Measurements from ENCODE around the gene APBB3.

Gene APBB3

DNA sequence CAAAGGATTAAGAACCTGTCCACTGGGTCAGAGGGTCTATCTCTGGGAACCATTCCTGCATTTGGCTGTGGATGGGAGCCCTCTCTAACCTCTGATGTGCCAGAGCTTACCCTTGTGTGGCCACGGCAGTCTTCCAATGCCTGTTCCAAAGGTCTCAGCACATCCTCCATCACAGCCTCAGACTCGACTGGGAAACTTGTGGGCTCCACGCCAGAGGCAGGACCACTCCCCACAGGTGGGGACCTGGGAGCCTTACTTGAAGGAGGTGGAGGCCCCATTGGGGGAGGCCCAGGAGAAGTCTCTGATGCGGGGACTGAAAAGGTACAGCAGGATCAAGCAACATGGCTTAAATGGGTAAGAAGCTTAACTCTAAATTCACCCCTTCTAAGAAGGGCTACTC is 12.5 kb downstream of the APBB3 start:
- DNase-seq, result no peak

DNA sequence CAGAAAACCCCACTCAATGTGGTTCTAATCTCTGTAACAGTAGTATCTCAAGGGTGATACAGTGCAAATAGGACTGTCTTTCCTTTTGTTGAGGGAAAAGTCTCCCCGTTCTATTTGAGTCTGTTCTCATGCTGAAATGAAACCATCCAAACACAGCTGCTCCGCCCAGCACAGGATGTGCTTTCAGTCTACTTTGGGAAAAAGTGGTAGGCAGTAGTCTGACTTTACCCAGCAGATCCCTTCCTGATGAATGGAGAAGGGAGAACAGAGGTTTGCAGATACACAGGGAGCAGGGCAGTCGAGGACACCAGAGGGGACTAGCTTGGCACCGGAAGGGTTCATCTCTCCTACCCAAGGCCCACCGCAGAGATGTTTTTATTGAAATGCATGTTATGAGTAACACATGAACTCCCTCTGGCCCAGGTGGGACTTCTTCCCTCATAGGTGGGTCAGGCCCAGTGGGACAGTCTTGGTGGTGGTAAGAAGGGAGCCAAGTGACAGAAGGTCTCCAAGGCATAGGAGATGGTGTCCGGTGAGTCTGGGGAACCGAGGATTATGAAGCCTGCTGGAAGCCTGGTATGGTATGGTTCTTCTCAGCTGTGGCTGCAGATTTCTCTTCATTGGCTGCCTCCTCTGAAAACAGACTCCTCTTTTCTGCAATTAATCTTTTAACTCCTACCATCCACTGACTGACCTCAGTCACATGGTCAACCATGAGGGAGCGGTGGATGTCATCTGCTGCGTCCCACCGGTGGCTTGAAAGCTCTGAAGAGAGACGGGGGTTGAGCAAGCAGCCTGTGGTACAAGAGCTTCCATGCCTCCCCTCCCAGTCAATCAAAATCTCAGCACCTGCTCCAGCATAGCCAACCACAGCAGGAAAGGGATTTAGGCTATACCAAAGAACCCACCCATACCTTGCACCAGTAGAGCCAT is 14.0 kb downstream of the APBB3 start:
- DNase-seq, result no peak

DNA sequence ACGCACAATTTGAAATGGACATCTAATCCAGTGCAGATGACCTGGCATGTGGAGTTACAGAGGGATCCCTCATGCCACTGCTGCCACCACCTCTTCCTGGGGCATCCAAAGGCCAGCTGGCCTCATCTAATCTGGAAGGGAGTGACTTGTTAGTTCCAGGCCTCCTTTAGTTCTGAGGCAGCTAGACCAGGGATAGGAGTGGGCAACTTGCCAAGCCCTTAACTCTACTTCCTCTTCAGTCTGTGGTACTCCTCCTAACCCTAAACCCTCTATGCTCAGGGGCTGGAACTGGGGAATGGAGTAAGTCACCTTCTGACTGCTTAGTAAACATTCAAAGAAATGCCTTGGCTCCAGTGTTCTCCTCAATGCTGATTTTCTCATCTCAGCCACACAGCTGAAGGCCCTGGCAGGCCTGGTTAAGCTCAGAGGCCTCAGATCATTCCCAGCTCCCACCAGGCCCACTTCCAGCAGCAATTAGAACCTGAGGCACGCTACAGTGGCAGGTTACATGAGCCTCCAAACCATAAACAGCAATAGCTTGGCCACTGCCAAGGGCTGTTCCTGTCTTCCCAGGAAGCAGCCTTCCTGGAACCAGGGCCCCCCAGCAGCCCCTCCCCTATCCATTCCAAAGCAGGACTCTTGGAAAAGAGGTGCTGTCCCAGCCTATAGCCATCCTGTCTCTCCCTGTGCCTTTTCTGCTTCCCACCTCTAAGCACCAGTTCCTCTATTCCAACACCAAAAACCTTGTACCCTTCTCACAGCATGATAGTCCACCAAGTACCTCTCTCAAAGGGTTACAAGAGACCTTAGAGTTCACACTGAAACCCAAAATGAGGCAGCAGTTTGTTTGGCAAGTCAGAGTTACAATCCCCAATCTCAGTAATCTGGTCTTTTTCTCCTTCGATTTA is 14.9 kb downstream of the APBB3 start:
- peak; percentile 52 to 76 for DNase-seq

DNA sequence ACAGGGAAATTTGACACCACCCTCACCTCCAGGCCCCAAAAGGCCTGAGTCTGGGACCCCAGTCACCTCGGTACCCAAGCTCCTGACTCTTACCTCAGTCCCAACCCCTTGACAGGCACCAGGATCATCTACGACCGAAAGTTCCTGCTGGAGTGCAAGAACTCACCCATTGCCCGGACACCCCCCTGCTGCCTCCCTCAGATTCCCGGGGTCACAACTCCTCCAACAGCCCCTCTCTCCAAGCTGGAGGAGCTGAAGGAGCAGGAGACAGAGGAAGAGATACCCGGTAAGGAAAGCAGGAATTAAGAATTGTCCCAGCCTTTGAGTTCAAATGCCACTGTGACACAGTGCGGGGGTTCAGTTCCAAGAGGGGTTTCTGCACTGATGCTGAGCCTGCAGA is 15.6 kb downstream of the APBB3 start:
- DNase-seq, result no peak

DNA sequence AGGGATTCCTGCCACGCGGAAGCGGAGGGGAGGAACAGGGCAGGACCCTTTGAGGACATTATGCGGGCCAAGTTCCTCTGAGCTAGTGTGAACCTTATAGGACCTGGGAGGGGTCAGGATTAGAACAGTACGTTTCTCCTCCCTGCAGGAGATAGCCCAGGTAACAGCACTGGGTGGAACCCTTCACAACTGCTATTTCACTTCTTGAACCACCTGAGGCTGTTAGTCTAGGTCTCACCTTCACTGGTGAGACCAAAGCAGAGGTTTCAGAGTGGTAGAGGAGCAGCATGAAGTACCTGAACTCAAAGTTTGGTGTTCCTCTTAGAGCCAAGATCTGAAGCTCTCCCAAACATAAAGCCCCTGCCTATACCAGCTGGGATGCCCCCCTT is 16.1 kb downstream of the APBB3 start:
- DNase-seq, result no peak

DNA sequence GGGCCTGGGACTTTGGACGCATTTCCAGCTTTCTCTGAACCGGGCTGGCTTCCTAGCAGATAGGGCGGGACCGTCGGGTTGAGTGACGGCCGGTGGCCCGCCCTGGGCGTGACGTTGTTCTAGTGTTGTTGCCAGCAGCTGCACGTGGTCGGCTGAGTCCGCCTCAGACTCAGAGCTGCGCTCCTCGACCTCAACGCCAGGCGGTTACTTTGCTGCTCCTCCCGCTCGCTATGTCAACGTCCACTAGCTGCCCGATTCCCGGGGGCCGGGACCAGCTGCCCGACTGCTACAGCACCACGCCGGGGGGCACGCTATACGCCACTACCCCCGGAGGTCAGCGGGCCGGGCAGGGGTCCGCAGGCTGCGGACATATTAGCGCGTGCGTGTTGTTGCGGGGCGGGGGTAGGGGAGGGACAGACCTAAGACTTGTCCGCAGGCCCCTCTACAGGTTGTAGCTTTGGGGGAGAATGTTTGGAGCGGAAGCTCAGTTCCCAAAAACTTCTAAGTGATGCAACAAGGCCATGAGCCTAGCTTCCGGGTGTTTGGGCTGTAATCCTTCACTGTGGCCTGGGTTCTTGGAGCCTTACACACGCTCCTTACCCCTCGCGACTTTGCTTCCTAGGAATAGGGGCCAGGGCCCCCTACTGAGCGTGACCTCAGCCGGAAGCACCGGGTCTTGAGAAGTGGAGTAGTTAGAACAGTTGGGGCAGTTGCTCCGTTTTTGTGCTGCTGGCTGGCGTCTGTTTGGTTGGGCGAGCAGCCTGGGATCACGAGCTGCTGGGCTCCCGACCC is 16.7 kb downstream of the APBB3 start, which contains the start of gene EIF4EBP3:
TSS of gene EIF4EBP3 (plus strand) at position 155 of the 792 bp plus-strand sequence. CDS start at position 231, 76 bp downstream.
- peak; percentile 91 to 93 for DNase-seq

DNA sequence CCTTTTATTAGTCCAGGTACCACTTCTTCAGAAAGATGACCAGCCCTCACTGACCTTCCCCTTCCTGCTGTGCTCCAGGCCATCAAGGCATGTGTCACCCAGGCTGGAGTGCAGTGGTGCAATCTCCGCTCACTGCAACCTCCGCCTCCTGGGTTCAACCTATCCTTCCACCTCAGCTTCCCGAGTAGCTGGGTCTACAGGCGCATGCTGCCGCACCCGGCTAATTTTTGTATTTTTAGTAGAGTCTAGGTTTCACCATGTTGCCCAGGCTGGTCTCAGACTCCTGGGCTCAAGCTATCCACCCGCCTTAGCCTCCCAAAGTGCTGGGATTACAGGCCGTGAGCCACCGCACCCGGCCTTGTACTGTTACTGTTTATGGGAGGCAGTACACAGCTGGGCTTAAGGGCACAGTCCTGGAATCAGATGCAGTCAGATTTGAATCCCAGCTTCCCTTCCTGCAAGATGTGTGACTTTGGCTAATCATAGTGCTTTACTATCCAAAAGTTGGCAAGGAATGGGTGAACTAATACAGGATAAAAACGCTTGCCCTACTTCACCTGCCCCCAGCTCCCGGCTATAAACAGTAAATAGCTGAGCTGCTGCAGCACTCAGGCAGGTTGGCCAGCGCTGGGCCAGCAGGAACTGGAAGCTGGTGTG is 17.4 kb downstream of the APBB3 start:
- DNase-seq, result no peak

DNA sequence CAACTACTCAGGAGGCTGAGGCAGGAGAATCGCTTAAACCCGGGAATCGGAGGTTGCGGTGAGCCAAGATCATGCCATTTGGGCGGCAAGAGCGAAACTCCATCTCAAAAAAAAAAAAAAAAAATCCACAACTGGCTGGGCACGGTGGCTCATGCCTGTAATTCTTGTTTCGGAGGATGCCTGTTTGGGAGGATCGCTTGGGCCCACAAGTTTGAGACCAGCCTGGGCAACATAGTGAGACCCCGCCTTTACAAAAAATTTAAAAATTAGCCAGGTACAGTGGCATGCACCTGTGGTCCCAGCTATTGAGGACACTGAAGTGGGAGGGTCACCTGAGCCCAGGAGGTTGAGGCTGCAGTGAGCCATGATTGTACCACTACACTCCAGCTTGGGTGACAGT is 18.8 kb downstream of the APBB3 start:
- DNase-seq, result no peak

DNA sequence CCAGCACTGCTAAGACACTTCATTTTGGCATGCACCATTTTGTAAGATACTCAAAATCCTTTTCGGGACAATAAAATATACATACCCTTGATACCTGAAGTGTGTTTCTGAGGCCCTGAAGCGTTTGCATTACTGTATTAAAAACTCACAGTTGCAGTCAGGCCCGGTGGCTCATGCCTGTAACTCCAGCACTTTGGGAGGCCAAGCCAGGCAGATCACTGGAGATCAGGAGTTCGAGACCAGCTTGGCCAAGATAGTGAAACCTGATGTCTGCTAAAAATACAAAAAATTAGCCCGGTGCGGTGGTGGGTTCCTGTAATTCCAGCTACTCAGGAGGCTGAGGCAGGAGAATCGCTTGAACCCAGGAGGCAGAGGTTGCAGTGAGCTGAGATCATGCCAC is 19.4 kb downstream of the APBB3 start:
- DNase-seq, result no peak

DNA sequence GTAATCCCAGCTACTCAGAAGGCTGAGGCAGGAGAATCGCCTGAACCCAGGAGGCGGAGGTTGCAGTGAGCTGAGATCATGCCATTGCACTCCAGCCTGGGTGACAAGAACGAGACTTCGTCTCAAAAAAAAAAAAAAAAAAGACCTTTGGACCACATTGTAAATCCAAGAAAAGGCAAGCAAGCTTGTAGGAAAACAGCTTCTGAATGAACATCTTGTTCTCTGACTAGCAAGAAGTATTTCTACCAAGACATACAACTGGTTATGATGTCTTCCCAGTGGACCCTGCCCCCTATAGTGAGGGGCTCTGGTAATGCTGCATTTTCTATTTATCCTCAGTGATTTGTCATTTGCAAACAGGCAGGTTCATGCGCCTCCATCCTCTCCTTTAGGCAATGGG is 21.4 kb downstream of the APBB3 start:
- DNase-seq, result no peak

DNA sequence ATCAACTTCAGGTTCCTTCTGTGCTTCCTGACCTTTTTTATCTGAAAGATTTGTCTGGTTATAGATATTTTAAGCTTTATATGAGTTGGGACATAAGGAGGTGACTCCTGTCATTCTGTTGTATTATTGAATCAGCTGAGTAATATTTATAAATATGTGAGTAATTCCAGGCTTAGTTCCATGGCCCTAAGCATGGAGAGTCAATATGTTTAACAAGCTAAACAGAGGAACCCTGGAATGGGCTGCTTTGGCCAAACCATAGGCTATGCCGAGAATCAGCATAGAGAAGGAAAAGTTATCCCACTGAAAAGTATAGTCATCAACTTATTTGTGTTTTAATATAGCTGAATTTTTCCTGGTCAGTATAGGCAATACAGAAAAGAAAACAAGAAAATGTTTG is 24.2 kb downstream of the APBB3 start:
- DNase-seq, result no peak

DNA sequence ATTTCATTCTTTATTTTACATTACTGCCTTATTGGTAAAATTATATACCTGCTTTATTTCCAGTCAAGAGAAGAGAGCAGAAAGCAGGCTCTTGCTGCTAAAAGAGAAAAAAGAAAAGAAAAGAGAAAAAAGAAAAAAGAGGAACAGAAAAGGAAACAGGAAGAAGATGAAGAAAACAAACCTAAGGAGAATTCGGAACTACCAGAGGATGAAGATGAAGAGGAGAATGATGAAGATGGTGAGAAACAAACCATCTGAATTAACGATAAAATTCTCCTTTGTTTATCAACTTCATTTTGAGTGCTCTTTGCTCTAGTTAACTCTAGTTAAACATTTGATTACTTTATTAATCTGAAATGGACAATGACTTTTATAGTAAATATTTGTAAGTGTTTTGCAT is 40.4 kb downstream of the APBB3 start:
- DNase-seq, result no peak

DNA sequence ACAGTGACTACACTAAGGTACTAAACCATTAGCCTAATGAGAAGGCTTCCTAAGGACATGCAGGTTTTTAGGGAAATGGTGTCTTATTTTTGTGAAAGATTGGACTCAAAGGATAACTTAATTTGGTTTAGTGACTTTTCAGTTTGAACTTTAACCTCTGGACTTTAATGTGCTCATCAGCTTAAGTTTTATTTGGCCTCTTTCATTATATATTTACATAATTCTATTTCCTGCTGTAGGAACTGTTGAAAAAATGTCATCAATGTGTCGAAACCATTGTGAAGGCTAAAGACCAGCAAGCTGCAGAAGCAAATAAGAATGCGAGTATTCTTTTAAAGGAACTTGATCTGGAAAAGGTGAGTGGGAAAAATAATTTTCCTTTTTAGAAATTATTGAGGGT is 51.3 kb downstream of the APBB3 start:
- DNase-seq, result no peak

DNA sequence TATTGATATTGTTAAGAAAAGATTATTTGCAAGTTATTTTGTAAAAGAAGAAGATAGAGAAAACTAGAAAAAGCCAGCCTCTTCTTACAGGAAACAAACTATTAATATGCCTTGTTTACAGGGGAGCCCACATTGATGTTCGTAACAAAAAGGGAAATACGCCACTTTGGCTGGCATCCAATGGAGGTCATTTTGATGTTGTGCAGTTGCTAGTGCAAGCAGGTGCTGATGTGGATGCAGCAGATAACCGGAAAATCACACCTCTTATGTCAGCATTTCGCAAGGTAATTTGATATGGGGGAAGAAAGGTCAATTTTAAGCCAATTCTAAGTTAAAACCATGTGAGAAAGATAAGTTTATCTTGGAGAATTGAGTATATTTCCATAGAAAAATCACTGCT is 54.5 kb downstream of the APBB3 start:
- DNase-seq, result no peak

Measured in inflammatory macrophage treated with lipopolysaccharide for 1 hour (primary cell).